Stimulated activated CD4-positive, alpha-beta T cell treated with anti-CD3 and anti-CD28 coated beads, Interleukin-1b, Interleukin-23, amount 100 ng/mL, for 4 hours (primary cell): ENCODE results near the gene AKAP11.
A peak's percentile ranks its signal among the peaks of the same experiment; 100 is the strongest.

Experiments
- DNase-seq, 2 donors: peaks; one replicate each; pipeline ENCODE4 v3.0.0-alpha.2; 2020; ENCODE audit warnings: low read depth in 2 of 2

AKAP11 gene

GRCh38 chr13:42271337-42272114 lies 426 bp upstream of the AKAP11 start:
- peak; percentile 85 to 91 for DNase-seq

DNA sequence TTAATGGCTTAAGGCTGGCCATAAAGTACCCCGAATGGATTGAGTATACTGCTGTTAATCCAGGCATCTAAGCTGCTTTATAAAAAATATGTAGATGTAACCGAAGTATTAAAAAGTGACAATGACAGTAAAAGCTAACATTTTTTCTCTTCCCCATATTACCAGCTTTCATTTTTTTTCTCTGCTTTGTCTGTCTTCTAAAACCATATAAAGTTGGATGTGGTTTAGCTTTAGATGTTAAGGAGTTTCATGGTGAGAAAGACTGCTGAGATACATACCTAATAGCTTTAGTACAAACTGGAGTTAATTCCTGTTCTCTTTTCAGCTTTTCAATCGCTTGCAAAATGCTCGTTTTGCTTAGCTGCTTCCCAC lies 838 bp downstream of the AKAP11 start:
- no peak for DNase-seq

- no peak for DNase-seq
Observed at GRCh38 chr13:42274386-42275097, 2.6 kb downstream of the AKAP11 start.

DNA sequence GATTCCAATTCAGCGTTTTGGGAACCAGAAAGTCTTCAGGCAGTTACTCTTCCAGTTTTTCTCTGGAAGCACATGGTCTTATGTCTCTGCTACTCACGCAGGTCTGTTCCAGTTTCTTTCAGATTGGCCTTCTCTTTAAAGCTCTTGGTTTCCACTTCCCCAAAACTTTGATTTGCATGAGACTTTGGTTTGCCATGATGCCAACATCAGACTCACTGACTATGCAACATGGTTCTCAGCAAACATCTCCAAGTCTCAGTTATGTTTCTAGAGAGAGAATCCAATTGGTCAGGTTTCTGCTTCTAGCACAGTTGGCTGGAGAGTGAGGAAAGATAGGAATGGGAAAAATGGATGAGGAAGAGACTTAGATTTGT lies 3.1 kb downstream of the AKAP11 start:
- DNase-seq = no peak

- no peak for DNase-seq
Observed at GRCh38 chr13:42275506-42275905, 3.6 kb downstream of the AKAP11 start.

- DNase-seq = no peak
Observed at GRCh38 chr13:42276683-42277082, 4.7 kb downstream of the AKAP11 start.

GRCh38 chr13:42277618-42278276 lies 5.8 kb downstream of the AKAP11 start:
- no peak for DNase-seq

DNA sequence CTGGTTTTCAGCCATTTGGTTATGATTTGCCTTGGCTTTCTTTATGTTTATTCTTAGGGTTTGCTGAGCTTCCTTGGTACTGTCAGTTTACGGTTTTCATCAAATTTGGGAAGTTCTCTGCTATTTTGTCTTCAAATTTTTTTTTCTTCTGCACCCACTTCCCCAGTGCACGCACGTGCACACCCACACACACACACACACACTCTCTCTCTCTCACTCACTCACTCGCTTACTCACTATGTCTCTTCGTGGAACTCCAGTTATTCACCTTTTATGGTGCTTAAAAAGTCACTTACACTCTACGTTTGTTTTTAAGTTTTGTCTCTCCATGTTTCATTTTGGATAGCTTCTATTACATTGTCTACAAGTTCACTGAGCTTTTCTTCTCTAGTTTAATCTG lies 7.1 kb downstream of the AKAP11 start:
- no peak for DNase-seq

- DNase-seq = no peak
Observed at GRCh38 chr13:42279986-42280385, 8.0 kb downstream of the AKAP11 start.

DNA sequence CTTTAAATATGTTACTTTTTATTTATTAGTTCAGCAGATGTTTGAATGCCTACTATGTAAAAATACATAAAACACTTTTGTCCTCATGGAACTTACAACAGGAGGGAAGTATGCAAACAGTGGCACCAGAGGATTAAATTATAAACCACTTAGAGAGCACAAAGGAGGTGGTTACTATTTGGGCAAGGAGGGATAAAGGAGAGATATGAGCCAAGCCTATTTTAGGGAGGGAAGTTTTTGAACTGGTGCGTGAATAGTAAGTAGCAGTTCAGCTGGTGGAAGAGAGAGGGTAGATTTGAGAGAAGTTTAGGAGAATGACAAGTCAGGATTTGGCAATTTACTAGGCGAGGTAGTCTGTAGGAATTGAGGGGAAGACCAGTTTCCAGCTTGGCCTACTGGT lies 8.6 kb downstream of the AKAP11 start:
- no peak for DNase-seq

DNA sequence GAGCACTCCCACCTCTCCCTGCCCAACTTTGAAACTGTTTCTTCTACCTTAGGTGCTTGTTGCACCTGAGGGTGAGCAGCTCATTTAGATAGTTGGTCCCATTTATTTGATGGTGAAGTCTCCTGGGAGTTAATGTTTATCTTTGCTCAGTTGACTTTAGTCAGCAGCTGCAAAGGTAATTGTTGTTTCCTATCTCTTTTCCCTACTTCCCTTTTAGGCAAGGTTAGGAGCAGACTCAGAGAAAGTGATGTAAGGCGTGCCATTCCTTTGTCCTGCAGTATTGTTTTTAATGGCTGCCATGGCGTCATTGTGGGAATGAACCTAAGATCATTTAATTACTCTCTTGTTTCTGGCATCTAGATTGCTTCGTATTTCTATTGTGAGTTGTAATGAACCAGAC lies 11.6 kb downstream of the AKAP11 start:
- no peak for DNase-seq

- no peak for DNase-seq
Observed at GRCh38 chr13:42284068-42284467, 12.1 kb downstream of the AKAP11 start.

DNA sequence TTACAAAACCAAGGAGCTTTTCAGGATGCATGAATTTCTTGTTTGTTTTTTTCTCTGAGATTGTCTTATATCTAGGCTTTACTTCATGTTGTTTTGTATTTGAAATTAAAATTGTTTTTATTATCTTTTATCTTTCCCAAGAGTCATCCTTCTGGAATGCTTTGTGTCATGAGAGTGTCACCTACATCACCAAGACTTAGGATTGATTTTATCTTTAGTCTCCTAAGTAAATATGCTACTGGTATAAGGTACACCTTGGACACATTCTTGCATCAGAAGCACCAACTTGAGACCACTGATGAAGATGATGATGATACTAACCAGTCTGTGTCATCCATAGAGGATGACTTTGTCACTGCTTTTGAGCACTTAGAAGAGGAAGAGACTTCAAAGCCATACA lies 26.4 kb downstream of the AKAP11 start:
- no peak for DNase-seq

DNA sequence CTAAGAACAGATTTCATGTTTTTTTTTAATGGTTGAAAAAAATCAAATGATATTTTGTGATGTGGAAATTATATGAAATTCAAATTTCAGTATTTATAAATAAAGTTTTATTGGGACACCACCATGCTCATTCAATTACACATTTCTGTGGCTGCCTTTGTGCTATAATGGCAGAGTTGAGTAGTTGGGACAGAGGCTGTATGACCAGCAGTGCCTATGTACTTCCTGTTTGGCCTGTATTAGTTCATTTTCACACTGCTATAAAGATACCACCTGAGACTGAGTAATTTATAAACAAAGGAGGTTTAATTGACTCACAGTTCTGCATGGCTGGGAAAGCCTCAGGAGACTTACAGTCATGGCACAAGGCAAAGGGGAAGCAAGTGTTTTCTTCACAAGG lies 33.6 kb downstream of the AKAP11 start:
- DNase-seq = no peak

DNA sequence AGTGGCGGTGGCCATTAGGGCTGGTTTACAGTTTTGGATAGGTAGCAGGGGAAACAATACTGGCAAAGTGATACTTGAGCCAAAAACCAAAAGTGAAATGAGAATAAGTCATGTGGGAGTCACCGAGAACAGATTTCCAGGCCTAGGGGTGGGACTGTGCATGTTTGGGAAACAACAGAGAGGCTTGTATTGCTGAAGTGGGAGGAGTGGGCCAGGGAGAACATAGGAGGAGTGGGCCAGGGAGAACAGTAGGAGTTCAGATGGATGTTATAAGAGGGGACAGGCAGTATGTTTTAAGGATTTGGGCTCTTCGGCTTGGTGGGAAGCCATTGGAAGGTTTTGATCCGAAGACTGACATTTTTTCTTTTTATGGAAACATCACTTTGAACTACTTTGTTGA lies 35.5 kb downstream of the AKAP11 start:
- no peak for DNase-seq

- no peak for DNase-seq
Observed at GRCh38 chr13:42312817-42313431, 41.0 kb downstream of the AKAP11 start.

GRCh38 chr13:42318570-42318969 lies 46.6 kb downstream of the AKAP11 start:
- DNase-seq = no peak

DNA sequence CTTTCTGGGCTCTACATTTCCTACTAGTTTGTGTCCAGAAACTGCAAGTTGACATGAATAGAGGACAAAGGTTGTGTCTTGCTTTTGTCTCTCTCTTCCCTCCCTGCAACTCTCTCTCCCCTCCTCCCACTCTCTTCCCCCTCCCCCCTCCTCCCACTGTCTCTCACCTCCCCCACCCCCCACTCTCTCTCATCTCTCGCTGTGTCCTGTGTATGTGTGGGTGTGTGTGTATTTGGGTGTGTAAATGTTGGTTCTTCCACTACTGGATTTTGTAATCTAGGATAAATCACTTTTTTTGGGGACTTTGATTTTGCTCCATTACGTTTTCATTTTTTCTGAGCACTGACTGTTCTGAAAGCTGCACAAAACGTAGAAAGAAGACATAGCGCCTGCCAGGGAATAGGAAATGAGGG lies 48.4 kb downstream of the AKAP11 start:
- DNase-seq = no peak

DNA sequence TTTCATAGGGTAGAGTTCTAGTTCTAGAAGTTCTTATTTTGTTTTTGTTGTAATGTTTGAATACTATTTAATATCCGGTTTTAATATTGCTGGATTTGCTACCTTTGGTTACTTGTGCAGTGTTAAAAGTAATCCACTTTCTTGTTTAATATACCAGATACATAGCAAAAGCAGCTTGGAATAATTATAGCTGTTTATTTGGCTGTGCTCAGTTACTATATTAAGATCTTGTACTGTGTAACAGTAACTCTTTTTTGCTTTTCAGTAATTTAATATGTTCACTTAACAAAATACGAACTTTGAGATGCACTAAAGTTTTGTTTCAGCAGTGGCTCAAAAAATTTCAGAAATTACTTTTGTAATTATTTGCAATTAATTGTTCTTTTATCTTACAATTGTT lies 50.9 kb downstream of the AKAP11 start:
- no peak for DNase-seq

DNA sequence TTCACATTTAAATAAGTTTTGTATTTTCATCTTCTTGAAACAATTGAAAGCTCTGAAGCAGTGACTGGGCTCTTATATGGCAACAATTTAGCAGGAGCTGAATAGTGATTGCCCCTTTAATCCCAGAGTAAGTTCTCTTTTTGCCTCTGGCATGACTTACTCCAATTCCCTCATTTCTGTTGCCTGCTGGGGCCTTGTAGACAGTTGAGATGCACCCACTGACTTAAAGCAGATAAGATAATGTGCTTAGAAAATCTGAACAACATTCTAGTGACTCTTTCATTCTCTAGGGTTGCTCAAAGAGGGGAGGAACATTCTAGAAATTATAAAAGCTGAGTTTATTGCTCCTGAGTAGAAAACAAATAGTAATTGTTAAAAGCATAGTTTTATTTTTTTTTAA lies 52.8 kb downstream of the AKAP11 start:
- DNase-seq = no peak

DNA sequence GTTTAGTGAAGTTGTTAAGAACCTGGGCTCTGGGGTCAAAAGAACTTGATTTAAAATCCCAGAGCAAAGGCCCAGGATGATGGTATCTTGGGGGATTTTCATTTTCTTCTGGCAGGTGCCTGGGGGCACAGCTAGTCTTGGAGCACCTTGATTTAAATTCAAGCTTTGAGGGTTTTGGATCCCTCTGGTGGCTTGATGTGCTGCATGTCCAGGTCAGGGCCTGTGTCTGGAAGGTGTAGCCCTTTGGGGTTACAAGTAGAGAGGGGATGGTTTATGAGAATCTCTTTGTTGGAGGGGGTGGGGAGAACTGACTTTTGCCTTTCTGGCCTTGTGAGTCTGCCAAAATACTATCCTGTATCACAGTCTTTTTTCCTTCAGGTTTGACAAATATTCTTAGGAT lies 55.8 kb downstream of the AKAP11 start:
- no peak for DNase-seq

DNA sequence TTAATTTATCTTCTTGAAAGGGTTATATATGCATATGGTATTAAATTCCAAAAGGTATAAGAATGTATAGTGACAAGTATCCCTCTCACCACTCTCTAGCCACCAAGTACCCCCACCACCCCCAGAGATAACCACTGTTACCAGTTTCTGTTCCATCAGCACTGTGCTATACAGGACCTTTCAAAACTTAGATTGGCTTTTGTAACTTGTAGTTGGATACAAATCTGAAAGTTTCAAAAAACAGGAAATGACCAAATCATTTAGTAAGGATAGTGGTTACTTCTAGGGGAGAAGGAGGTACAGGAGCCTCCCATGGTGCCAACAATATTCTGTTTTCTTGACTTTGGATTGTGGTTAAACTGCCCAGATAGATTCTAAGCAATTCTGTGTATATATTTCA lies 56.7 kb downstream of the AKAP11 start:
- no peak for DNase-seq

GRCh38 chr13:42329239-42329638 lies 57.3 kb downstream of the AKAP11 start:
- no peak for DNase-seq
